B cell (primary cell): ENCODE measurements around the gene DGKQ. TPM values are rescaled to one million over a fixed set of nuclear protein-coding genes. Genes with fewer than 3 reads are reported as not detected.

Experiments used
- ATAC-seq: fragments of 200-7000 bp; cut with Tn5 transposase; one replicate; pipeline ENCODE4 v1.10.0; 2021; ENCODE audit warnings: low read depth, mild to moderate bottlenecking, moderate number of reproducible peaks, moderate library complexity
- CTCF ChIA-PET: fragments of 350-600 bp; sonication (Branson Sonifier 250); formaldehyde crosslinking; loops from one replicate; lab custom pipeline; 2021; ENCODE audit warnings: antibody characterized with exemption, inconsistent platforms; lab: Charles Lee
- POLR2A ChIA-PET: fragments of 350-600 bp; sonication (Branson Sonifier 250); formaldehyde crosslinking; loops from one replicate; lab custom pipeline; 2021; ENCODE audit warnings: antibody characterized with exemption; lab: Charles Lee
- DNase-seq: peaks from one replicate; pipeline ENCODE4 v3.0.0; 2013
- H2AFZ ChIP-seq: 2 replicates; pipeline ENCODE4 v1.6.1; 2012; ENCODE audit warnings: mild to moderate bottlenecking, low read depth, low read length; ENCODE audit not compliant: insufficient read depth, poor library complexity, severe bottlenecking
- H3K27ac ChIP-seq, 2 donors: 1 replicate in 1 of 2; 2 replicates in 1 of 2; pipeline ENCODE4 v1.5.1; 2012 to 2013; ENCODE audit warnings: low read length in 2 of 2, mild to moderate bottlenecking in 2 of 2, moderate library complexity in 1 of 2
- H3K27me3 ChIP-seq, 4 experiments: fragments of 200-600 bp in 1 of 4; sonication (generic) in 1 of 4; replicated peaks in 1 of 4; 1 replicate in 2 of 4; 2 replicates in 2 of 4; pipeline versions ENCODE4 v1.6.1 to v1.7.0; 2013 to 2016; ENCODE audit warnings: low read length in 3 of 4, mild to moderate bottlenecking in 2 of 4, mixed read lengths in 1 of 4, moderate library complexity in 1 of 4; ENCODE audit not compliant: insufficient read depth in 4 of 4, control insufficient read depth in 3 of 4; ENCODE audit errors: control extremely low read depth in 1 of 4
- H3K36me3 ChIP-seq, 2 experiments: replicated peaks in 1 of 2; 1 replicate in 1 of 2; 2 replicates in 1 of 2; pipeline versions ENCODE4 v1.6.1 to v1.7.1; 2013; ENCODE audit warnings: low read length in 1 of 2; ENCODE audit not compliant: insufficient read depth in 2 of 2, control insufficient read depth in 1 of 2; ENCODE audit errors: control extremely low read depth in 1 of 2, extremely low read depth in 1 of 2
- H3K4me1 ChIP-seq, 2 donors: fragments of 200-600 bp in 1 of 2; sonication (generic) in 1 of 2; 1 replicate in 1 of 2; 2 replicates in 1 of 2; pipeline versions ENCODE4 v1.5.1 to v1.6.1; 2013 to 2017; ENCODE audit warnings: low read length in 2 of 2; ENCODE audit not compliant: control insufficient read depth in 2 of 2, insufficient read depth in 2 of 2
- H3K4me2 ChIP-seq: replicated peaks from 2 replicates; pipeline ENCODE3; 2012; ENCODE audit warnings: mild to moderate bottlenecking, low read depth, low read length; ENCODE audit not compliant: poor library complexity, severe bottlenecking
- H3K4me3 ChIP-seq, 5 experiments: fragments of 200-600 bp in 1 of 5; sonication (generic) in 1 of 5; 1 replicate in 3 of 5; 2 replicates in 2 of 5; pipeline versions ENCODE4 v1.5.1 to v1.7.0; 2011 to 2016; ENCODE audit warnings: low read length in 4 of 5, mild to moderate bottlenecking in 4 of 5, low read depth in 2 of 5, control low read depth in 1 of 5, moderate library complexity in 1 of 5; ENCODE audit not compliant: insufficient read depth in 1 of 5; ENCODE audit errors: control extremely low read depth in 1 of 5, extremely low read depth in 1 of 5
- H3K79me2 ChIP-seq: fragments of 200-600 bp; sonication (generic); one replicate; pipeline ENCODE4 v1.6.0; 2016; ENCODE audit warnings: low read length; ENCODE audit not compliant: control insufficient read depth, insufficient read depth
- H3K9ac ChIP-seq: fragments of 200-600 bp; sonication (generic); 2 replicates; pipeline ENCODE4 v1.6.1; 2017; ENCODE audit warnings: mild to moderate bottlenecking, low read length, moderate library complexity
- H3K9me3 ChIP-seq, 3 donors: one replicate each; pipeline versions ENCODE4 v1.6.1 to v1.7.1; 2013; ENCODE audit warnings: low read length in 2 of 3; ENCODE audit not compliant: control insufficient read depth in 2 of 3, insufficient read depth in 1 of 3; ENCODE audit errors: control extremely low read depth in 1 of 3
- H4K20me1 ChIP-seq: 2 replicates; pipeline ENCODE4 v1.6.0; 2012; ENCODE audit warnings: mild to moderate bottlenecking, low read length; ENCODE audit not compliant: insufficient read depth, control insufficient read depth, poor library complexity, severe bottlenecking
- H3K27ac Mint-ChIP-seq: one replicate; pipeline ENCODE4 v1.8.0; 2021; ENCODE audit warnings: mixed read lengths
- H3K27me3 Mint-ChIP-seq: one replicate; pipeline ENCODE4 v1.8.0; 2021; ENCODE audit warnings: mixed read lengths
- H3K4me1 Mint-ChIP-seq: one replicate; pipeline ENCODE4 v1.8.0; 2021; ENCODE audit warnings: mixed read lengths
- H3K4me3 Mint-ChIP-seq: one replicate; pipeline ENCODE4 v1.8.0; 2021; ENCODE audit warnings: mixed read lengths
- H3K9me3 Mint-ChIP-seq: one replicate; pipeline ENCODE4 v1.8.0; 2022; ENCODE audit warnings: mixed read lengths; ENCODE audit not compliant: insufficient read depth
- EZH2 ChIP-seq: IDR thresholded peaks from 2 replicates; pipeline ENCODE4 v1.6.1; 2012; ENCODE audit warnings: borderline replicate concordance, low read depth, mild to moderate bottlenecking, moderate library complexity, low read length; ENCODE audit not compliant: insufficient read depth, poor library complexity, severe bottlenecking
- WGBS: methylation state at CpG from one replicate; pipeline ENCODE4 v1.1.5; 2013; ENCODE audit warnings: missing lambda C conversion rate; ENCODE audit not compliant: insufficient coverage; 5-methylcytosine and 5-hydroxymethylcytosine counted together
- intact Hi-C: fragments of 100-400 bp; cut with micrococcal nuclease; formaldehyde crosslinking; loops from one replicate; pipeline ENCODE4 v1.10.0; 2022
- polyA plus RNA-seq: library from polyadenylated mRNA; depleted of rRNA; stranded (reverse); fragments of >200 nt; gene quantifications from 2 replicates; pipeline ENCODE4 v1.2.3, GENCODE V29; 2012
- total RNA-seq, 2 donors: library from RNA; stranded (reverse); fragments of 120-200 nt in 1 of 2; gene quantifications; 1 replicate in 1 of 2; 2 replicates in 1 of 2; pipeline versions ENCODE4 v1.2.3 to v1.2.4, GENCODE V29; 2013 to 2022
- TF ChIP-seq, protein P1 (sequence below): fragments of 200-600 bp; IDR thresholded peaks from one replicate; pipeline ENCODE4 v1.8.0; 2022; ENCODE audit warnings: antibody characterized with exemption, mild to moderate bottlenecking

Gene DGKQ
- total and polyA plus RNA-seq, 2 donors (not counting 1 experiment from before 2014, with no cell fraction given): 22.6 to 30.4 TPM

DNA sequence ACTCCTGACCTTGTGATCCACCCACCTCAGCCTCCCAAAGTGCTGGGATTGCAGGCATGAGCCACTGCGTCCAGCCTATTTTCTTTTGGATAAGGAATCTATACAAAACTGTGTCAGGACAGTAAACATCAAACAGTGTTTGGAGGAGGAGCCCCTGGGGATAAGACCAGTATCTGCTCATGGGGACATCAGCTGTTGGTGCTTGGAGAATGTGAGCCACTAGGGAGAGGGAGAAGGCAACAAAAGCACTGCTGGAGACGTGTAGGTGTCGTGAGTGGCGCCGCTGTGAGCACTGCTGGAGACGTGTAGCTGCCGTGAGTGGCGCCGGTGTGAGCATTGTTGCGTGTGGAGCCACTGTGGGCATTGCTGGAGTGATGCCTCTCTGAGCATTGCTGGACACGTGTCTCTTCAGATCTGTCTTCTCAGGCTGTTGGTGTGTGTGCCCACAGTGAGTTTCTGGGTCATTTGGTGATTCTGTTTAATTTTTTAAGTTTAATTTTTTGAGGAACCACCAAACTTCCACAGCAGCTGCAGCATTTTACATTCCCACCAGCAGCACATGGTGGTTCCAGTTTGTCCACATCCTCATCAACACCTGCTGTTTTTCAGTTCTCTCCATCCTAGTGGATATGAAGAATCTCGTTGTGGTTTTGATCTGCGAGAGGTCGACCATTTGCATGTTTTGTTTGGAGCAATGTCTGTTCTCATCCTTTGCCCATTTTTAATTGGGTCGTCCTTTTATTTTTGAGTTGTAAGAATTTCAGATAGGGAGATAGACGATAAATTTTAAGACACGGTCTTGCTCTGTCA, 19.0 kb downstream of the DGKQ start:
- no peaks in the 10 kb centered on the region for H3K4me1 ChIP-seq
- CTCF ChIA-PET: no interaction called here
- WGBS: 97% methylated on average over 14 of the region's 17 CpGs
- no peak for TF ChIP-seq EZH2
- TF ChIP-seq, protein P1, sequence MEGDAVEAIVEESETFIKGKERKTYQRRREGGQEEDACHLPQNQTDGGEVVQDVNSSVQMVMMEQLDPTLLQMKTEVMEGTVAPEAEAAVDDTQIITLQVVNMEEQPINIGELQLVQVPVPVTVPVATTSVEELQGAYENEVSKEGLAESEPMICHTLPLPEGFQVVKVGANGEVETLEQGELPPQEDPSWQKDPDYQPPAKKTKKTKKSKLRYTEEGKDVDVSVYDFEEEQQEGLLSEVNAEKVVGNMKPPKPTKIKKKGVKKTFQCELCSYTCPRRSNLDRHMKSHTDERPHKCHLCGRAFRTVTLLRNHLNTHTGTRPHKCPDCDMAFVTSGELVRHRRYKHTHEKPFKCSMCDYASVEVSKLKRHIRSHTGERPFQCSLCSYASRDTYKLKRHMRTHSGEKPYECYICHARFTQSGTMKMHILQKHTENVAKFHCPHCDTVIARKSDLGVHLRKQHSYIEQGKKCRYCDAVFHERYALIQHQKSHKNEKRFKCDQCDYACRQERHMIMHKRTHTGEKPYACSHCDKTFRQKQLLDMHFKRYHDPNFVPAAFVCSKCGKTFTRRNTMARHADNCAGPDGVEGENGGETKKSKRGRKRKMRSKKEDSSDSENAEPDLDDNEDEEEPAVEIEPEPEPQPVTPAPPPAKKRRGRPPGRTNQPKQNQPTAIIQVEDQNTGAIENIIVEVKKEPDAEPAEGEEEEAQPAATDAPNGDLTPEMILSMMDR: no peak
- POLR2A ChIA-PET: no interaction called here
- Mint-ChIP-seq H3K4me1 (no peaks in the 10 kb centered on the region), H3K27me3 (no peaks in the 10 kb centered on the region), H3K9me3 (no peaks in the 10 kb centered on the region), H3K4me3 (no peak overlapping the region), H3K27ac (no peak overlapping the region)
- H3K27me3 ChIP-seq: no peaks in the 10 kb centered on the region
- H3K79me2 ChIP-seq: no peaks in the 10 kb centered on the region
- H3K4me3 ChIP-seq: no peak overlapping the region
- no peak overlapping the region for H3K9ac ChIP-seq
- ATAC-seq: no peak
- H3K36me3 ChIP-seq: peaks cover 0 to 26% of the 10 kb centered on the region in 2 experiments
- intact Hi-C loops: no loop called here
- peaks cover 22% of the 10 kb centered on the region for H4K20me1 ChIP-seq
- no peak overlapping the region for H3K4me2 ChIP-seq
- no peak overlapping the region for H3K27ac ChIP-seq
- no peak overlapping the region for H2AFZ ChIP-seq
- no peak for DNase-seq
- peaks cover 0 to 5% (median 0%) of the 10 kb centered on the region in 3 donors for H3K9me3 ChIP-seq

DNA sequence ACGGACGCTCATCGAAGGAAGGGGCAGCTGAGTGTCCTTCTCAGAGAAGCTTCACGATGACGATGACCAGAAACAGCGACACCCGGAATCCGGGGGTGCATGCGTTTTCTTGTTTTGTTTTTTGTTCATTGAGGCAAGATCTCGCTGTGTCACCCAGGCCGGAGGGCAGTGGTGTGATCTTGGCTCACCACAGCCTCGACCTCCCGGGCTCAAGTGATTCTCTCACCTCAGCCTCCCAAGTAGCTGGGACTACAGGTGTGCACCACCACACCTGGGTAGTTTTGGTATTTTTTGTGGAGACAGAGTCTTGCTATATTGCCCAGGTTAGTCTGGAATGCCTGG, 19.8 kb downstream of the DGKQ start:
- Mint-ChIP-seq H3K27me3 (no peaks in the 10 kb centered on the region), H3K4me3 (no peak overlapping the region), H3K9me3 (no peaks in the 10 kb centered on the region), H3K27ac (no peak overlapping the region), H3K4me1 (no peaks in the 10 kb centered on the region)
- Histone ChIP-seq H2AFZ (no peak overlapping the region), H3K9ac (no peak overlapping the region), H3K79me2 (peaks cover 8% of the 10 kb centered on the region), H3K4me2 (no peak overlapping the region), H3K9me3 (peaks cover 0 to 5% (median 0%) of the 10 kb centered on the region in 3 donors), H3K36me3 (peaks cover 0 to 26% of the 10 kb centered on the region in 2 experiments), H3K27ac (no peak overlapping the region), H3K4me3 (no peak overlapping the region), H4K20me1 (peaks cover 30% of the 10 kb centered on the region), H3K27me3 (no peaks in the 10 kb centered on the region), H3K4me1 (no peaks in the 10 kb centered on the region)
- WGBS: 98% methylated on average over 11 of the region's 13 CpGs
- no peak for TF ChIP-seq EZH2
- TF ChIP-seq, protein P1: no peak
- ATAC-seq (no peak), DNase-seq (no peak)
- CTCF ChIA-PET: no interaction called here
- POLR2A ChIA-PET: no interaction called here
- intact Hi-C loops: no loop called here
